NCI-H187 treated with DMSO at 0.1 percent for 48 hours (cell line): ENCODE measurements around the gene GIGYF2.
"Not testable (repeated sequence)": the region's sequence is repeated elsewhere in the genome, so short reads cannot be mapped to it uniquely, and the experiment has no call there.

ENCODE experiments used
- DNase-seq: peaks from one replicate; lab custom pipeline; 2025; lab: John Stamatoyannopoulos, UW

GIGYF2 gene

DNA sequence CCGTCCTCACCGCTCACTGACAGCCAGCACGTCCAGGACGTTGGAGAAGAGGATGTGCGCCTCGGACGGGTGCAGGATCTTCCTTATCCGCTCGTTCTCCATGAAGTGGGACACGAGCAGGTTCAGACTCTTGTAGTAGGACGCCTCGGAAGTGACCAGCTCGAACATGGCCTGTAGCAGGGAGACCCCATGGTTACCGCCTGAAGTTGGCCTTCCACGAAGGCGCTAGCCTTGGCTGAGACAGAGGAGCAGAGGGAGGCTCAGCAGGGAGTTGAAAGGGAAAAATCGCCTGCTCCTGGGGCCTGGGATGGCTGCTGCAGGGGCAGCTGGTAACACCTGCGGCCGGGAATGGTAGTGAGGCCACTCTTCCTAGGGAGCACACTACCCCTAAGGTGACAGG lies 197.6 kb downstream of the GIGYF2 start:
- DNase-seq, result no peak

DNA sequence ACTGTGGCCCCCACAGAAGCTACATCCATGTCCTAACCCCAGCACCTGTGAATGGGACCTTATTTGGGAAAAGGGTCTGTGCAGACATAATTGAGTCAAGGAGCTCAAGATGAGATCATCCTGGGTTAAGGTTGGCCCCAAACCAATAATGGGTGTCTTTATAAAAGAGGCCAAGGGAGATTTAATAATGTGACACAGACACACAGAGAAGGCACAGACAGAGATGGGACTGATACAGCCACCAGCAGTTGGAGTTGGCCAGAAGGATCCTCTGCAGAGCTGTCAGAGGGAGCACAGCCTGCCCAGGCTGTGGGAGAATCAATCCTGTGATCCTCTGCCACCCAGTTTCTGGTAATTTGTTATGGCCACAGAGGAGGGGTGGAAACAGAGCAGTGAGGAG lies 199.0 kb downstream of the GIGYF2 start:
- DNase-seq, result no peak

DNA sequence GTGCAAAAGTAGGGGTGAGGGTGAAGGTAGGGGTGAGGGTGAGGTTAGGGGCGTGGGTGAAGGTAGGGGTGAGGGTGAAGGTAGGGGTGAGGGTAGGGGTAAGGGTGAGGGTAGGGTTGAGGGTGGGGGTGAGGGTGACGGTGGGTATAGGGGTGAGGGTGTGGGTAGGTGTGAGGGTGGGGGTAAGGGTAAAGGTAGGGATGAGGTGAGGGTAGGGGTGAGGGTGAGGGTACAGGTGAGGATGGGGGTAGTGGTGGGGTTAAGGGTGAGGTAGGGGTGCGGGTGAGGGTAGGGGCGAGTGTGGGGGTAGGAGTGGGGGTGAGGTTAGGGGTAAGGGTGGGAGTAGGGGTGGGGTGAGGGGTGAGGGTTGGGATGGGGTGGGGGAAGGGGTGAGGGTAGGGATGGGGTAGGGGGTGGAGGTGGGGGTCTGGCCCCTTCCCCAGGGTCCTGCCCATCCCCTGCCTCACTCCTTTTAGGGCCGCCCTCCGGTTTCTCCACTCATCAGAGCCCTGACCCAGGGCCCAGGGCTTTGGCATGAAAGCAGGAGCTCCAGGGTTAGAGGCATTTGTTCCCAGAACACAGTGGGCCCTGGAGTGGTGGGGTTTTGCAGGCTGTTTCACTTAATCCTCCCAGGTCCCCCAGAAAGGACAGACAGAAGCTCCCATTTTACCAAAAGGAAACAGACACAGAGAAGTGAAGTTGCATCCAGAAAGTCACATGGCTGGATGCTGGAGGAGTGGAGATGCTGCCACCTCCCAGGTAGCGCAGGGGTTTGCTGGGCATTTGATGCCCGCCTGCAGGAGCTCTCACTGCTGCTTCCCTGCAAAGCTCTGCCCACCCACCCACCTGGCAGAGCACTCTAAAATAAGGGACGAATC lies 199.8 kb downstream of the GIGYF2 start:
- no peak for DNase-seq

DNA sequence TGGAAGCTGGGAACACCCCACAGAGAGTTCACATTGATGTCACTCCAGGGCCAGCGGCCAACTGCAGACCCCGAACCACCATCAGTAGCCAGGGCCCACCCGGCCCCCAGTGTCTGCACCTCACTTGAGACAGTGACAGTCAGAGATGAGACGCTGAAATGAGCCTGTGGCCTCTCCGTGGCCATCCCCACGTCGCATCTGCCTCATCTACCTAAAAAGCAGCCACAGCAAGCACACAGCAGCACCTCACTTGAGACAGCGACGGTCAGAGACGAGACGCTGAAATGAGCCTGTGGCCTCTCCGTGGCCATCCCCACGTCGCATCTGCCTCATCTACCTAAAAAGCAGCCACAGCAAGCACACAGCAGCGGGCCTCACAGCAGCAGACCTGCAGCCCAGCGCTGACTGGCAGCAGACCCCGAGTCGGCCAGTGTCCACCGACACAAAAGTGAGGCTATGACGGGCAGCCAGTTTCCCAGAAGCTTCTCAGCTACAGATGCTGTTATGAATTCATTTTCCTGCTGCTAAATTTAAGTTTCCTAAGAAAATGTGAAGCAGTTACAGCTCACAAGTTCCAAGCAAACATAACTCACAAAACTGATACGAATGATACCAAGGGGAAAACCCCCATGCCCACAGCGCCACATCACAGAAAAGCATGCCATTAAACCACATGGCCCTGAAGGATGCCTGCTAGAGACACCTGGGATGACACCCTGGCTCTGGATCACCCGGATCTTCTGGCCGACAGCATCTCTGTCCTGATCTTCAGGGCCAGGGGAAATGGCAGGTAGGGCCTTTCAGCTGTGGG lies 200.7 kb downstream of the GIGYF2 start:
- DNase-seq, result no peak

DNA sequence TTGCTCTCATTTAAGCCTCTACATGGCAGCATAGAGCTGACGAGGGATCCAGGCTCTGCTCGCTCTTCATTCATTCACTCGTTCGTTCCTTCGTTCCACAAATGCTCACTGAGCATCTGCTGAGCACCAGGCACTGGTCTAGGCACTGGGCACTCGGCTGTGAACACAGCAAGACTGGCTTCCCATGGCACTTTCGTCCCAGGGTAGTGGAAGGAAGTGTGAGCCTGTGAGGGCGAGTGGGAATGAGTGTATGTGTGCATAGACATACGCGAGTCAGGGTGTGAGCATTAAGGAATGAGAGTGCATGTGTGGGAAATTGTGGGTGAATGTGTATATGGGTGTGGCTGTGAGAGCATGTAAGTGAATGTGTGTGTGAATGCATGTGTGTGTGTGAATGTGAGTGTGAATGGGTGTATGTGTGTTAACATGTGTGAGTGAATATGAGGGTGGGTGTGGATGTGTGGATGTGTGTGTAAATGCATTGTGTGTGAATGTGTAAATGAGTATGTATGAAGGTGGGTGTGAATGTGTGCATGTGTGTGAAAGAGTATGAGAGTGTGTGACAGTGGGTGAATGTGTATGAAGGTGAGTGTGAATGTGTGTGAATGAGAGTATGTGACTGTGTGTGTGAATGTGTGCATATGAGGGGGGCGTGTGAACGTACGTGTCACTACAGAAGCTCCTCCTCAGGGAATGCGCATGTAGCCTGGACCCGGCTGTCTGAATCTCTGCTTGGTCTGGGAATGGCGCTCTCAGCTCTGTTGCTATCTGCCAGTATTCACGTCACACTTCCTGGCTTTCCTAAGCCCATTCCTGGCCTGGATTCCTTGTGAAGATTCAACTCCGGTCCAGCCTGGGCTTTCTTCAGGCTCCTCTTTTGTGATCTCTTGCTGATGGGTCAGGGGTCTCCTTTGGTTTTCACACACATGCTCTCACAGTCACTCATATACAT lies 201.7 kb downstream of the GIGYF2 start:
- DNase-seq, result no peak

DNA sequence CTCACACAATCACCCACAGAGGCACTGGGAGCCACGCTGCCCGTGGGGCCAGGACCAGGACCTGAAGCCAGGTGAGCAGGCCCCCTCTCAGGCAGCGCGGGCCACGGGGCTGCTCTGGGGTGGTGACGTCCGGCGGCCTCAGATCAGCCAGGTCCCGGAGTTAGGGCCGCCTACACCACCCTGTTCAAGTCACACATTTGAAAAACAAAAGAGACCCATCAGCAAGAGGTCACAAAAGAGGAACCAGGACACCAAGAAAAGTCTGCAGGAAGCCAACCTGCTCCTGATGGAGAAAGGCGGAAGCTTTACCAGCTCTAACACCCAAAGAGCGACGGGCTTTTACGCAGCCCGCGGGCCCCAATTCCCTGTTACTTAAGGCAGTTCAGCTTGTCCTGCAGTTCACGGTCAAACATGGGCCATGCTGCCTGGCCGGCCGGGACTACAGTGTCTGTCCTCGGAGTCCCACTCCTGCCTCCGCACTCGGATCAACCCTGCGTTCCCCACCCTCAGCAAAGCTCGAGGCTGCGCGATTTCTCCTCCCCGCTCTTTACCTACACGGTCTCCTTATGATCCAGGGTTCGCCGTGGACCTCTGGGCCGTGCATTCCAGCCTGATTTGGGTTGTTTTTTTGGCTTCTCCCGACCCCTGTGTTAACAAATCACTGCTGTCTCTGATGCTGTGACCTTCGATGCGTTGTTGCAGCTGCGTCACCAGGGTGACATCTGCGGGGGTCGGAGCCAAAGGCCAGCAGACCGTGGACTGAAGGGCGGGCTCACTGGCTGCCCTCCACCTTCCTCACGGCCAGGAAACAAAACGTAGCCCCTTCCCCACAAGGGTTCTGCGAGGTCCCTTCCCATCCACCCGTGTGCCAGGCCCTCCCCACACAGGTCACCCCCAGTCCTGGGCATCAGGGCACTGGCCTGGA lies 203.9 kb downstream of the GIGYF2 start:
- DNase-seq, result no peak

DNA sequence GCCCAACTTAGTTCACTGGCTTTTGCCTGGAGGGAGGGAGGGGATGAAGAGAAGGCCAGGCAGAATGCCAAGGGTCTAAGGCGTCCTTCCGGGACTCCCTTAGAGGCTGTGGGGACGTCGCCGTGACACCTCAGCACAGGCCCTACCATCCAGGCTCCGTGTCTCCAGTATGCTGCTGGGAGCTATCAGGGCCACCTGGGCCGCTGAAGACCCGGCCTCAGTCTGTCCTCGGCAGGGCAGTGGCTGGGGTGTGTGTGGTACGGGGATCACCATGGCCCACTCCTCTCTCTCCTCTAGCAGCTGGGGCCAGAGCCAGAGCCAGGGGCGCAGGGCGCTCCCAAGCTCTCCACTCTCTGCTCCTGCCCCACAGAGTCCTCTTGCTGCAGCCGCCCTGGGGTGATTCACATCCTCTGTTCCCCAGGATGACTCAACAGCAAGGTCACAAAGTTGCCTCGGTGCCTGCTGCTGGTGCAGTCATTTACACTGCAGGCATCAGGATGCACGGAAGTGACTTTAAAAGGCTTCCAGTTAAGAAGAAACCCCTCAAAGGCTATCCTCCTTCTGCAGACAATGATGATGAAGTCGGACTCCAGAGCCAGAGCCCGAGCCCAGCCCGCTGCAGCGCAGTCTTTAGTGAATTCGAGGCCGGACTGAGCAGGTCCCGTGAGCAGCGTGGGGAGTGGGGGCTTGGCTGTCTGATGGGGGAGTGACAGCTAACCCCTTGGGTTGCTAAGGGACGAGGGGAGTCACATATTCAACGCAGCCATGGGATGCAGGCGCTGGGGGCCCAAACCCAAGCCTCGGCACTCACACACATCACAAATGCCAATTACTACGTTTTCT lies 204.8 kb downstream of the GIGYF2 start:
- DNase-seq, result no peak

DNA sequence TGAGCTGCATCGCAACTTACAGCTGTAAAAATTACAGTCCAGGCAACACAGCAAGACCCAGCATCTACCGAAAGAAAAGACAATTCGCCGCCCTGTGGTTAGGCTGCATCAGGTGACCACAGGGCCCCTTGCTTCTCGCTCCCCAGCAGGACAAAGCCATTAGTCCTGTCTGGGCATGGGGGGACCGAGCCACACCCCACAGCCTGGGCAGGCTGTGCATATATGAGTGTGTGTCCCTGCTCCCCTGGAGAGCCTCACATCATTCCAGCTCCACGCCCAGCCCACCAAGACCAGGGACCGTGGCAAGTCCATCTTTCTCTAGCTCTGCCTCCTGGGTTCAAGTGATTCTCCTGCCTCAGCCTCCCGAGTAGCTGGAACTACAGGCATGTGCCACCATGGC lies 206.9 kb downstream of the GIGYF2 start:
- no peak for DNase-seq

DNA sequence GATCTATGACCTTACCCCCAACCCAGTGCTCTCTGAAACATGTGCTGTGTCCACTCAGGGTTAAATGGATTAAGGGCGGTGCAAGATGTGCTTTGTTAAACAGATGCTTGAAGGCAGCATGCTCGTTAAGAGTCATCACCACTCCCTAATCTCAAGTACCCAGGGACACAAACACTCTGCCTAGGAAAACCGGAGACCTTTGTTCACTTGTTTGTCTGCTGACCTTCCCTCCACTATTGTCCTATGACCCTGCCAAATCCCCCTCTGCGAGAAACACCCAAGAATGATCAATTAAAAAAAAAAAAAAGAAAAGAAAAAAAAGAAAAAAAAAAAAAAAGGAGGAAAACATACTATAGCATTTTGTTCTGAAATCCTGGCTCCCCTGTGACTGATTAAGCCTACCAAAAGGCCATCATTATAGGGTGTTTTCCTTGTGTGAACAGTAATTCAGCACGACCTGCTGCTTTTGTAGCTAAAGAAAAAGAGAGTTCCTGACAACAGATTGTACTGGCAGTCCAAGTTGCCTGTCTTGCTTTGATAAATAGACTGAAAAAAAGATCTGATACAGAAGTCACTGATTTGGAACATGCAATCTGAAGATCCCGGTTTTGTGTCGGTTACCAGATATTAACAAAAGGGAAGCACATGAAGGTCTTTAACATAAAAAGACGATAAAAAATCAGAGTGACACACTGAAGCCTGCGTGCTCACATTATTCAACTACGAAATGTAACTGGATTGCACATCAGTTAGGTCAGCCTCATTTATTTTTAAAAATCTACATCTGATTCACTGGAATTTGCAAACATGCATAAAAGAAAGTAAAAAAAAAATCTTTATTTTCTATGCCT lies 210.0 kb downstream of the GIGYF2 start:
- not testable (repeated sequence) for DNase-seq

DNA sequence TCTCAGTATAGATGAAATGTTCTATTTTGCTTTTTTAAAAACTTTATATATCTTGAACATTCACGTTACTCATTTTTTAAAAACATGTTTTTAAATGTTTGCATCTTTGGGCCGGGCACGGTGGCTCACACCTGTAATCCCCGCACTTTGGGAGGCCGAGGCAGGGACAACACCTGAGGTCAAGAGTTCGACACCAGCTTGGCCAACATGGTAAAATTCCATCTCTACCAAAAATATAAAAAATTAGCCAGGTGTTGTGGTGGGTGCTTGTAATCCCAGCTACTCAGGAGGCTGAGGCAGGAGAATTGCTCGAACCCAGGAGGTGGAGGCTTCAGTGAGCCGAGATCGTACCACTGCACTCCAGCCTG lies 210.6 kb downstream of the GIGYF2 start:
- DNase-seq, result not testable (repeated sequence)

DNA sequence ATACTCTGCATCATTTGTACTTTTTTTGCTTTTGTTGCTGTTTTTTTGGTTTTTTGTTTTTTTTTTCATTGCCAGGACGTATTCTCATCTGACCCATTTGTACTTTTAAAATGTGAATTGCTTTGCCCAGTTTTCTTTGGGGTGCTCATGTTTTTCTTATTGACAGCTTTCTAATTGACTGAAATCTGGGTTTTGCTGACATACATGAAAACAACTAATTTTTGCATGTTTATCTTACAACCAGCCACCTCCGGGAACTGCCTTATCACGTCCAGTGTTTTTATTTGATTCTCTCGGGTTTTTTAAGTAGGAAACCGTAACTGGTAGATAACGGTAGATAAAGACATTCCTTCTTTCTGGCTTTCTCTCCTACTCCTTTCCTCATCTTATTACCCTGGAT lies 211.6 kb downstream of the GIGYF2 start:
- DNase-seq, result no peak
